Coronary artery (tissue), 2 donors: ENCODE data around the gene RFFL.
"Not testable (repeated sequence)": the region's sequence is repeated elsewhere in the genome, so short reads cannot be mapped to it uniquely, and the experiment has no call there.

Experiments used
- DNase-seq: peaks from one replicate; pipeline ENCODE4 v3.0.0-alpha.2; 2017; ENCODE audit warnings: low spot score
- H3K27ac ChIP-seq, 2 donors: fragments of 200-600 bp; sonication (generic); one replicate each; pipeline ENCODE4 v1.5.1; 2016 to 2019
- H3K4me3 ChIP-seq: fragments of 200-600 bp; sonication (generic); 2 replicates; pipeline ENCODE4 v1.5.1; 2016; ENCODE audit warnings: mild to moderate bottlenecking, moderate library complexity
- TF ChIP-seq, protein P1 (sequence below): fragments of 200-600 bp; sonication (generic); IDR thresholded peaks from one replicate; pipeline ENCODE4 v1.5.1; 2019; ENCODE audit warnings: antibody characterized with exemption

The RFFL gene

DNA sequence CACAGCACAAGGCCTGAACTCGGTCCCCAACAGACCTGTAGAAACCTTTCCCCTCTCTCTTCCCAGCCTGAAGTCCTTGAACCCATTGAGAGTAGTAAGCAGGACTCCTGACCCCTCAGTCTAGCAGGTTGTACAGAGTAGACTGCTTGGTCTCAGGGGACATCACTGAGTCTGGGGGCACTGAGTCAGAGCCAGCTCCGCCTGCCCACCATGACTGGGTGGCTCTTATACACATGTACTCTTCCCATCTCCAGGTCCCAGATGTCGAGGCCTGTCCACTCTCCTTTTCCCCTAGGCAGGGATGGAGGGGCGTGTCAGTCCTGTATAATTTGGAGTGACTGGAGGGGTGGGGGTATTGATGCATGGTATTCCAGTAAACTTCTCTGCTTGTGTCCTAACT lies 59.7 kb downstream of the RFFL start:
- H3K4me3 ChIP-seq: no peak overlapping the region
- DNase-seq: no peak
- H3K27ac ChIP-seq: no peak overlapping the region
- TF ChIP-seq, protein P1, sequence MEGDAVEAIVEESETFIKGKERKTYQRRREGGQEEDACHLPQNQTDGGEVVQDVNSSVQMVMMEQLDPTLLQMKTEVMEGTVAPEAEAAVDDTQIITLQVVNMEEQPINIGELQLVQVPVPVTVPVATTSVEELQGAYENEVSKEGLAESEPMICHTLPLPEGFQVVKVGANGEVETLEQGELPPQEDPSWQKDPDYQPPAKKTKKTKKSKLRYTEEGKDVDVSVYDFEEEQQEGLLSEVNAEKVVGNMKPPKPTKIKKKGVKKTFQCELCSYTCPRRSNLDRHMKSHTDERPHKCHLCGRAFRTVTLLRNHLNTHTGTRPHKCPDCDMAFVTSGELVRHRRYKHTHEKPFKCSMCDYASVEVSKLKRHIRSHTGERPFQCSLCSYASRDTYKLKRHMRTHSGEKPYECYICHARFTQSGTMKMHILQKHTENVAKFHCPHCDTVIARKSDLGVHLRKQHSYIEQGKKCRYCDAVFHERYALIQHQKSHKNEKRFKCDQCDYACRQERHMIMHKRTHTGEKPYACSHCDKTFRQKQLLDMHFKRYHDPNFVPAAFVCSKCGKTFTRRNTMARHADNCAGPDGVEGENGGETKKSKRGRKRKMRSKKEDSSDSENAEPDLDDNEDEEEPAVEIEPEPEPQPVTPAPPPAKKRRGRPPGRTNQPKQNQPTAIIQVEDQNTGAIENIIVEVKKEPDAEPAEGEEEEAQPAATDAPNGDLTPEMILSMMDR: no peak

DNA sequence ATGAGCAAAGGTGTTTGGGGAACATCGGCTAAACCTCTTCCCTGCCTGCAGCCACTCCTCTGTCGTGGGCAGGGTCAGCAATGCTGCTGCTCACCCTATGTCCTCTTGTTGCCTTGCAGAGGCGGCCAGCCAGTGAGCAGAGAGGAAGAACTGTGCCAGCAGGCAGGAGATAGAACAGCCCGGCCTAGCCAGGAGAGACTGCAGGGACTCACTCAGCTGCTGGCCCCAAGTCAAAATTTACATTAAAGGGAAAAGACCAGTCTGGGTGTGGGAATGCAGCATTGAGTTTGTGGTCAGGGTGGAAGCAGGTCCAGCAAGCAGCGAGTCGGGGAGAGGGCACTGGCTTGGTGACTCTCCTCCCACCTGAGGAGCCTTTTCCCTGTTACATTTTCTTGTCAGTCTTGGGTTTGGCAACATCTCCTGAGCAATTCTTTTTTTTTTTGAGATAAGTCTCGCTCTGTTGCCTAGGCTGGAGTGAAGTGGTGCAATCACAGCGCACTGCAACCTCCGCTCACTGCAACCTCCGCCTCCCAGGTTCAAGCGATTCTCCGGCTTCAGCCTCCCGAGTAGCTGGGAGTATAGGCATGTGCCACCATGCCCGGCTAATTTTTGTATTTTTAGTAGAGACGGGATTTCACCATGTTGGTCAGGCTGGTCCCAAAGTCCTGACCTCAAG lies 60.5 kb downstream of the RFFL start:
- no peak overlapping the region for H3K27ac ChIP-seq
- TF ChIP-seq, protein P1: no peak

GRCh38 chr17:35001549-35001948 lies 62.0 kb downstream of the RFFL start:
- no peak overlapping the region for H3K27ac ChIP-seq
- no peak for DNase-seq
- TF ChIP-seq, protein P1: no peak
- no peak overlapping the region for H3K4me3 ChIP-seq

More for the DNA sequence above, 60.5 kb downstream of the RFFL start:
- DNase-seq: no peak
- H3K4me3 ChIP-seq: no peak overlapping the region

DNA sequence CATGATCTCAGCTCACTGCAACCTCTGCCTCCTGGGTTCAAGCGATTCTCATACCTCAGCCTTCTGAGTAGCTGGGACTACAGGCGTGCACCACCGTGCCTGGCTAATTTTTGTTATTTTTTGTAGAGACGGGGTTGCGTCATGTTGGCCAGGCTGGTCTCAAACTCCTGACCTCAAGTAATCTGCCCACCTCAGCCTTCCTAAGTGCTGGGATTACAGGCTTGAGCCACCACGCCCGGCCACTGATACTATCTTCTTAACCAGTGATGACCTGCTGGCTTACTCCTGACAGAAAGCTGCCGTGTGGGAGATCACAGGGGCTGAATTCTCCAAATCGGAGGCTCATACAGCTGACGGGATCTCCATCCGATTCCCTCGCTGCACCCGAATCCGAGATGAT lies 62.5 kb downstream of the RFFL start:
- DNase-seq, H3K4me3 ChIP-seq, H3K27ac ChIP-seq: not testable (repeated sequence)

DNA sequence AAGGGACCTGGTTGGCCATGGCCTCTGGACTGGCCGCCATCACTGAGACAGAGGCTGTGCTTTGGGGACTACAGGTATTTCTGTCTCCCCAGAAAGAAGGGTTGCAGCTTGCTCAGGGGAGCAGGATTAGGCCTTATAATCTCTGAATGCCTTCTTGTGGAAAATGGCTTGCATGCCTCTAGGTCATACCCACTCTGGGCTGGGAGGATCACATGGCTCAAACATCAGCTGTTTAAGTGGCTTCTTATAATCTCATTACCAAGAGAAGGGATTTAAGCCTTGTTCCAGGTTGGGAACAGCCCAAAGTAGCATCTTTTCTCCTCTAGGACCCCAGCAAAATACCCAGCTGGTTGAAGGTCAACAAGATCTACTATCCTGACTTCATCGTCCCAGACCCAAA lies 64.1 kb downstream of the RFFL start:
- TF ChIP-seq, protein P1: no peak
- no peak overlapping the region for H3K4me3 ChIP-seq
- H3K27ac ChIP-seq: no peak overlapping the region
- DNase-seq: no peak

GRCh38 chr17:34998205-34998604 lies 65.3 kb downstream of the RFFL start:
- Histone ChIP-seq H3K4me3 (no peak overlapping the region), H3K27ac (peak overlapping the region; percentile 64 to 87)
- no peak for DNase-seq
- TF ChIP-seq, protein P1: no peak

- TF ChIP-seq, protein P1: no peak
- no peak for DNase-seq
- Histone ChIP-seq H3K27ac (peak overlapping the region; percentile 64 to 87), H3K4me3 (no peak overlapping the region)
These were observed 66.1 kb downstream of the RFFL start for GRCh38 chr17:34997355-34997862.
